Suprapubic skin (tissue), 4 donors: ENCODE measurements around the gene CCL2.

Experiments used
- POLR2A ChIP-seq, 2 donors: fragments of 450-650 bp; IDR thresholded peaks; one replicate each; pipeline ENCODE4 v1.6.1; 2017; ENCODE audit warnings: antibody characterized with exemption in 2 of 2, mild to moderate bottlenecking in 2 of 2, moderate library complexity in 2 of 2
- POLR2AphosphoS5 ChIP-seq, 3 donors: sonication (generic); formaldehyde crosslinking; IDR thresholded peaks; one replicate each; pipeline ENCODE4 v1.6.1; 2017; ENCODE audit warnings: antibody characterized with exemption in 3 of 3
- TF ChIP-seq, protein P1 (sequence below), 2 donors: fragments of 200-600 bp in 1 of 2; fragments of 450-650 bp in 1 of 2; sonication (generic) in 1 of 2; IDR thresholded peaks; one replicate each; pipeline ENCODE4 v1.5.1; 2016 to 2019; ENCODE audit warnings: antibody characterized with exemption in 2 of 2, mild to moderate bottlenecking in 1 of 2, moderate library complexity in 1 of 2

DNA sequence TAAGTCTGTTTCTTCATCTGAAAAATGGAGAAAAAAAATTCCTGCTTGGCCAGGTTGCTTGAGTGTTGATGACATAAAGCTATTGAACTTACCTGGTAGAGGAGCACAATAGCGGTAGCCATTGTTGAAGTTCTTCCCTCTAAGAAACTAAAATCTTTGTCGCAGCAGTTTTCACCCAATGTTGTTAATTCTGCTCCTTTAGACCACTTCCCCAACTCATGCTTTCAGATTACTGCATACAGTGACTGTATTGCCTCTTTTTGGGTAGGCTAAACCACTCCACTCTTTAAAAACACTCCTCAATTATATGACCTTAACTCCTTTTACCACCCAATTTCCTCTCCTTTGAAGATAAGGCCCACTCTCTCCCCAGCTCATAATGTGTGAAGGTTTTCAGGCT, 35.7 kb upstream of the CCL2 start:
- TF ChIP-seq POLR2AphosphoS5 (IDR thresholded peaks at IDR 0.05) (no peak), POLR2A (IDR thresholded peaks at IDR 0.05) (no peak)
- TF ChIP-seq, protein P1, sequence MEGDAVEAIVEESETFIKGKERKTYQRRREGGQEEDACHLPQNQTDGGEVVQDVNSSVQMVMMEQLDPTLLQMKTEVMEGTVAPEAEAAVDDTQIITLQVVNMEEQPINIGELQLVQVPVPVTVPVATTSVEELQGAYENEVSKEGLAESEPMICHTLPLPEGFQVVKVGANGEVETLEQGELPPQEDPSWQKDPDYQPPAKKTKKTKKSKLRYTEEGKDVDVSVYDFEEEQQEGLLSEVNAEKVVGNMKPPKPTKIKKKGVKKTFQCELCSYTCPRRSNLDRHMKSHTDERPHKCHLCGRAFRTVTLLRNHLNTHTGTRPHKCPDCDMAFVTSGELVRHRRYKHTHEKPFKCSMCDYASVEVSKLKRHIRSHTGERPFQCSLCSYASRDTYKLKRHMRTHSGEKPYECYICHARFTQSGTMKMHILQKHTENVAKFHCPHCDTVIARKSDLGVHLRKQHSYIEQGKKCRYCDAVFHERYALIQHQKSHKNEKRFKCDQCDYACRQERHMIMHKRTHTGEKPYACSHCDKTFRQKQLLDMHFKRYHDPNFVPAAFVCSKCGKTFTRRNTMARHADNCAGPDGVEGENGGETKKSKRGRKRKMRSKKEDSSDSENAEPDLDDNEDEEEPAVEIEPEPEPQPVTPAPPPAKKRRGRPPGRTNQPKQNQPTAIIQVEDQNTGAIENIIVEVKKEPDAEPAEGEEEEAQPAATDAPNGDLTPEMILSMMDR (IDR thresholded peaks at IDR 0.05) = no peak
